ENCODE data around the gene MCF2. TPM values are rescaled to one million over a fixed set of nuclear protein-coding genes. Genes with fewer than 3 reads are reported as not detected.

Gene MCF2
- total and polyA plus RNA-seq, 2 donors (not counting 1 experiment from before 2014, with no cell fraction given): 0.39 to 0.54 TPM

DNA sequence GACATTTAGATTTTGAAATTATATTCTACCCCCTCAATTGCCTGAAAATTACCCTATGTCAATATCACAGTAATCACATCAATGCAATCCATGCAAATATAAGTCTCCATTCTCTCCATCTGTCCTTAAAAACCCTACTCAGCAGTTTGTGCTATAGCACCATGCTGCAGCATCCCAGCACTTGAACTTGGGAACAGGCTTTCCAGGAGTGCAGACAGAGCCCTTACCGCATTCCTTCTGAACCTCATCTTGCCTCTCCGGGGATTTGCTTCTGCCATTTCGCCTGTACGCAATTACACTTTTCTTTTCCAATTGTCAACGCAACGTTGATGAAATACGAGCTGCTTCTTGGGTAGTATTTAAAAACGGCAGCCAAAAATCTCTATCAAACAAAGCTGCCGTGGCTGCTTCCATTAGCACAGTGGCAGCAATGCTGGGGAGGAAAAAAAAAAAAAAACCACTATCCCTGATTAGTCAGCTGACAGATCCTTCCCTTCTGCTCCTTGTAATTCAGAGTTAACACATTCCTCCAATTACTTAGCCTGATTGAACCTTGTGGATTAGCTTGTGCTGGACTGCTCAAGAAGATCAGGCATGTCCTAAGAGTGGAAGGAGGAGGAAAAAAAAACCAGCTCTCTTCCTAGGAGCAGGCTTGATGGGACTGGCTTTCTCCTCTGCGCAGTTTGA is 65.6 kb downstream of the MCF2 start:
- no CpG with 5 or more reads among the region's 10 CpGs for WGBS (ENCODE audit: insufficient coverage)
- H3K27me3 ChIP-seq (replicated peaks in 1 of 4; ENCODE audit: control extremely low read depth in 1 of 4, control insufficient read depth in 3 of 4, insufficient read depth in 4 of 4, low read length in 3 of 4): no peaks in the 10 kb centered on the region
- no peaks in the 10 kb centered on the region for H3K36me3 ChIP-seq (replicated peaks in 1 of 2; ENCODE audit: control extremely low read depth in 1 of 2, control insufficient read depth in 1 of 2, extremely low read depth in 1 of 2, insufficient read depth in 2 of 2, low read length in 1 of 2)
- H3K27ac Mint-ChIP-seq: no peak overlapping the region
- intact Hi-C loops (cut with micrococcal nuclease): no loop called here
- ChIA-PET CTCF (no interaction called here), POLR2A (no interaction called here)
- DNase-seq (no peak), ATAC-seq (ENCODE audit: low read depth) (no peak)
- no peaks in the 10 kb centered on the region for H3K79me2 ChIP-seq (ENCODE audit: control insufficient read depth, insufficient read depth, low read length)
- no peaks in the 10 kb centered on the region for H3K9me3 ChIP-seq (ENCODE audit: control extremely low read depth in 1 of 3, control insufficient read depth in 2 of 3, insufficient read depth in 1 of 3, low read length in 2 of 3)
- H3K9me3 Mint-ChIP-seq (ENCODE audit: insufficient read depth): no peaks in the 10 kb centered on the region
- H4K20me1 ChIP-seq (ENCODE audit: control insufficient read depth, insufficient read depth, low read length, poor library complexity, severe bottlenecking): no peaks in the 10 kb centered on the region
- no peak overlapping the region for H3K9ac ChIP-seq (ENCODE audit: low read length)
- TF ChIP-seq, protein P1, sequence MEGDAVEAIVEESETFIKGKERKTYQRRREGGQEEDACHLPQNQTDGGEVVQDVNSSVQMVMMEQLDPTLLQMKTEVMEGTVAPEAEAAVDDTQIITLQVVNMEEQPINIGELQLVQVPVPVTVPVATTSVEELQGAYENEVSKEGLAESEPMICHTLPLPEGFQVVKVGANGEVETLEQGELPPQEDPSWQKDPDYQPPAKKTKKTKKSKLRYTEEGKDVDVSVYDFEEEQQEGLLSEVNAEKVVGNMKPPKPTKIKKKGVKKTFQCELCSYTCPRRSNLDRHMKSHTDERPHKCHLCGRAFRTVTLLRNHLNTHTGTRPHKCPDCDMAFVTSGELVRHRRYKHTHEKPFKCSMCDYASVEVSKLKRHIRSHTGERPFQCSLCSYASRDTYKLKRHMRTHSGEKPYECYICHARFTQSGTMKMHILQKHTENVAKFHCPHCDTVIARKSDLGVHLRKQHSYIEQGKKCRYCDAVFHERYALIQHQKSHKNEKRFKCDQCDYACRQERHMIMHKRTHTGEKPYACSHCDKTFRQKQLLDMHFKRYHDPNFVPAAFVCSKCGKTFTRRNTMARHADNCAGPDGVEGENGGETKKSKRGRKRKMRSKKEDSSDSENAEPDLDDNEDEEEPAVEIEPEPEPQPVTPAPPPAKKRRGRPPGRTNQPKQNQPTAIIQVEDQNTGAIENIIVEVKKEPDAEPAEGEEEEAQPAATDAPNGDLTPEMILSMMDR (IDR thresholded peaks at IDR 0.05): no peak
- TF ChIP-seq EZH2 (IDR thresholded peaks at IDR 0.05; ENCODE audit: borderline replicate concordance, insufficient read depth, low read depth, low read length, poor library complexity, severe bottlenecking): no peak
- H3K4me3 Mint-ChIP-seq: no peak overlapping the region
- no peaks in the 10 kb centered on the region for H3K4me1 ChIP-seq (ENCODE audit: control insufficient read depth in 2 of 2, insufficient read depth in 2 of 2, low read length in 2 of 2)
- H3K4me3 ChIP-seq (ENCODE audit: control extremely low read depth in 1 of 5, extremely low read depth in 1 of 5, insufficient read depth in 1 of 5, low read depth in 2 of 5, low read length in 4 of 5): no peak overlapping the region
- H2AFZ ChIP-seq (ENCODE audit: insufficient read depth, low read depth, low read length, poor library complexity, severe bottlenecking): no peak overlapping the region
- no peaks in the 10 kb centered on the region for H3K4me1 Mint-ChIP-seq
- H3K27ac ChIP-seq (ENCODE audit: low read length in 2 of 2): no peak overlapping the region
- peaks cover 3% of the 10 kb centered on the region for H3K27me3 Mint-ChIP-seq
- H3K4me2 ChIP-seq (replicated peaks; ENCODE audit: low read depth, low read length, poor library complexity, severe bottlenecking): no peak overlapping the region

- no peaks in the 10 kb centered on the region for H3K36me3 ChIP-seq (replicated peaks in 1 of 2; ENCODE audit: control extremely low read depth in 1 of 2, control insufficient read depth in 1 of 2, extremely low read depth in 1 of 2, insufficient read depth in 2 of 2, low read length in 1 of 2)
- no peaks in the 10 kb centered on the region for H3K9me3 ChIP-seq (ENCODE audit: control extremely low read depth in 1 of 3, control insufficient read depth in 2 of 3, insufficient read depth in 1 of 3, low read length in 2 of 3)
- POLR2A ChIA-PET: no interaction called here
- Mint-ChIP-seq H3K4me1 (no peaks in the 10 kb centered on the region), H3K27me3 (peaks cover 3% of the 10 kb centered on the region), H3K9me3 (ENCODE audit: insufficient read depth) (no peaks in the 10 kb centered on the region), H3K27ac (no peak overlapping the region), H3K4me3 (no peak overlapping the region)
- TF ChIP-seq, protein P1 (IDR thresholded peaks at IDR 0.05): no peak
- TF ChIP-seq EZH2 (IDR thresholded peaks at IDR 0.05; ENCODE audit: borderline replicate concordance, insufficient read depth, low read depth, low read length, poor library complexity, severe bottlenecking): no peak
- no peak overlapping the region for H3K27ac ChIP-seq (ENCODE audit: low read length in 2 of 2)
- no peak overlapping the region for H3K4me2 ChIP-seq (replicated peaks; ENCODE audit: low read depth, low read length, poor library complexity, severe bottlenecking)
- H3K4me1 ChIP-seq (ENCODE audit: control insufficient read depth in 2 of 2, insufficient read depth in 2 of 2, low read length in 2 of 2): no peaks in the 10 kb centered on the region
- no peak overlapping the region for H2AFZ ChIP-seq (ENCODE audit: insufficient read depth, low read depth, low read length, poor library complexity, severe bottlenecking)
- H4K20me1 ChIP-seq (ENCODE audit: control insufficient read depth, insufficient read depth, low read length, poor library complexity, severe bottlenecking): no peaks in the 10 kb centered on the region
- H3K4me3 ChIP-seq (ENCODE audit: control extremely low read depth in 1 of 5, extremely low read depth in 1 of 5, insufficient read depth in 1 of 5, low read depth in 2 of 5, low read length in 4 of 5): no peak overlapping the region
- CTCF ChIA-PET: no interaction called here
- WGBS (ENCODE audit: insufficient coverage): 100% methylated on average over 2 of the region's 2 CpGs
- DNase-seq (no peak), ATAC-seq (ENCODE audit: low read depth) (no peak)
- H3K27me3 ChIP-seq (replicated peaks in 1 of 4; ENCODE audit: control extremely low read depth in 1 of 4, control insufficient read depth in 3 of 4, insufficient read depth in 4 of 4, low read length in 3 of 4): no peaks in the 10 kb centered on the region
- no peak overlapping the region for H3K9ac ChIP-seq (ENCODE audit: low read length)
- intact Hi-C loops (cut with micrococcal nuclease): no loop called here
- H3K79me2 ChIP-seq (ENCODE audit: control insufficient read depth, insufficient read depth, low read length): no peaks in the 10 kb centered on the region
Observed at GRCh38 chrX:139640259-139640658, 67.7 kb downstream of the MCF2 start.
